ENCODE measurements around the gene TUBB2B. TPM values are rescaled to one million over a fixed set of nuclear protein-coding genes. Genes with fewer than 3 reads are reported as not detected.

The TUBB2B gene
- total RNA-seq, 5 donors from 2014 or later (not counting 1 experiment from before 2014, with no cell fraction given): 0.46 to 1.2 (median 0.87) TPM; not detected in 1

DNA sequence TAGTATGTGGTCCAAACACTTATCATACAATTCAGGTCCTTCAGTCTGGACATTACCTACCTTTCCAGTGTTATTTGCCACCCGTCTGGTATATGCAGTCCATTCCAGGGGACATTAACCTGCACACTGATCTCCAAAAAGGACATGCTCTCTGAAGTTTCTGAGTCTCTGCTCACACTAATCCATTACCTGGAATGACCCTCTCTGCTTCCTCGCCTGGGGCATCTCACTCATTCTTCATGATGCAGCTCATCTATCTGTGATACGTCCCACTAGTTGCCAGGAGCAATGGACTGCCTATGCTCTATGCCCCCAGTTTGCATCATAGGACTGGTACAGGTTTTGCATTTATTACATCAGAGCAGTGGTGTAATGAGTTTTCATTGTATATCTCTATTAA is 5.9 kb upstream of the TUBB2B start:
- WGBS (ENCODE audit: insufficient coverage): 73% methylated on average over 1 of the region's 3 CpGs
- ChIA-PET POLR2A (no interaction called here), CTCF (no interaction called here)
- ATAC-seq (replicated peaks in 1 of 4) (no peak), DNase-seq (no peak)
- Mint-ChIP-seq H3K36me3 (no peaks in the 10 kb centered on the region), H3K4me1 (peaks cover 37 to 40% (median 38%) of the 10 kb centered on the region in 3 donors), H3K4me3 (no peak overlapping the region), H3K27ac (peak overlapping the region in 1 of 2 donors; percentile 18), H3K27me3 (peaks cover 75 to 92% of the 10 kb centered on the region in 2 donors), H3K9me3 (no peaks in the 10 kb centered on the region)
- peaks cover 27 to 71% of the 10 kb centered on the region in 2 experiments for H3K27me3 ChIP-seq (replicated peaks in 1 of 2; ENCODE audit: control insufficient read depth in 2 of 2, extremely low read depth in 1 of 2, insufficient read depth in 2 of 2, low read length in 1 of 2)
- no peak overlapping the region for H3K4me3 ChIP-seq (ENCODE audit: control insufficient read depth in 1 of 2, extremely low read depth in 1 of 2, low read length in 1 of 2)
- peaks cover 11 to 33% of the 10 kb centered on the region in 2 experiments for H3K4me1 ChIP-seq (ENCODE audit: control insufficient read depth in 1 of 2, extremely low read depth in 1 of 2, insufficient read depth in 2 of 2, low read length in 2 of 2)
- H3K9me3 ChIP-seq: no peaks in the 10 kb centered on the region
- no peak overlapping the region for H3K27ac ChIP-seq (ENCODE audit: low read length)
- no peaks in the 10 kb centered on the region for H3K36me3 ChIP-seq (ENCODE audit: control insufficient read depth in 2 of 2, extremely low read depth in 1 of 2, insufficient read depth in 1 of 2, low read length in 1 of 2)

DNA sequence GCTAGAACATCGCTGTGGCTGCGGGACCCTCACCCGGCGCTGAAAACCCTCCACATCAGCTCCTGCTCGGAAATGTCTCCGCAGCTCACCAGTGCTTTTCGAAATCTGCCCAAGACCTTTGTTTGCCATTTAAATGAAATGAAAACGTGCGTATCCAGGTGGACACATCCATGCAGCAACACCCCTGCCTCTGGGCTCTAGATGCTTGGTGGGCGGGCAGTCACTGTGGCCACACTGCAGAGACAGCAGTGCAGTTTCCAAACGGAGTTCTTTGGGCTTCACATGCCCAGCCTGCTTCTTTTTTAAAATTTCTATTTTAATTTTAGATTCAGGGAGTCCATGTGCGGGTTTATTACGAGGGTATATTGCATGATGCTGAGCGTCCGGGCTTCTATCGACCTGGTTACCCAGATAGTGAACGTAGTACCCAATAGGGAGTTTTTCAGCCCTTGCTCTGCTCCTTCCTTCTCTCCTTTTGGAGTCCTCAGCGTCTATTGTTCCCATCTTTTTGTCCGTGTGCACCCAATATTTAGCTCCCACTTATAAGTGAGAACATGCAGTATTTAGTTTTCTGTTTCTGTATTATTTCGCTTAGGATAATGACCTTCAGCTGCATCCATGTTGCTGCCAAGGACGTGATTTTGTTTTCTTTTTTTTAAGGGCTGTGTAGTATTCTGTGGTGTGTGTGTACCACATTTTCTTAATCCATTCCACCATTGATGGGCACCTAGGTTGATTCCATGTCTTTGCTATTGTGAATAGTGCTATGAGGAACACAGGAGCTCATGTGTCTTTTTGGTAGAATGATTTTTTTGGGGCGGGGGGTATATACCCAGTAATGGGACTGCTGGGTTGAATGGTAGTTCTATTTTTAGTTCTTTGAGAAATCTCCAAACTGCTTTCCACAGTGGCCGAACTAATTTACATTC is 4.8 kb upstream of the TUBB2B start:
- DNase-seq (no peak), ATAC-seq (replicated peaks in 1 of 4) (no peak)
- H3K9me3 Mint-ChIP-seq: no peaks in the 10 kb centered on the region
- POLR2A ChIA-PET: interaction anchor here in 1 of 2 donors (0.6 kb wide), 1 partner anchor 17 kb away, joined by 3 read pairs; no protein-coding TSS in a partner anchor
- no peak overlapping the region for H3K27ac Mint-ChIP-seq
- peaks cover 78 to 88% of the 10 kb centered on the region in 2 donors for H3K27me3 Mint-ChIP-seq
- WGBS (ENCODE audit: insufficient coverage): 15% methylated on average over 10 of the region's 23 CpGs
- no peaks in the 10 kb centered on the region for H3K36me3 Mint-ChIP-seq
- H3K9me3 ChIP-seq: no peaks in the 10 kb centered on the region
- H3K36me3 ChIP-seq (ENCODE audit: control insufficient read depth in 2 of 2, extremely low read depth in 1 of 2, insufficient read depth in 1 of 2, low read length in 1 of 2): no peaks in the 10 kb centered on the region
- no peak overlapping the region for H3K27ac ChIP-seq (ENCODE audit: low read length)
- H3K4me1 Mint-ChIP-seq: peaks cover 43 to 48% (median 44%) of the 10 kb centered on the region in 3 donors
- CTCF ChIA-PET: interaction anchor here in 1 of 2 donors (0.6 kb wide), 1 partner anchor 9 kb away, joined by 6 read pairs; no protein-coding TSS in a partner anchor
- H3K4me3 ChIP-seq (ENCODE audit: control insufficient read depth in 1 of 2, extremely low read depth in 1 of 2, low read length in 1 of 2): no peak overlapping the region
- peaks cover 18 to 44% of the 10 kb centered on the region in 2 experiments for H3K4me1 ChIP-seq (ENCODE audit: control insufficient read depth in 1 of 2, extremely low read depth in 1 of 2, insufficient read depth in 2 of 2, low read length in 2 of 2)
- H3K4me3 Mint-ChIP-seq: peak overlapping the region in 1 of 3 donors; percentile 77
- peaks cover 27 to 71% of the 10 kb centered on the region in 2 experiments for H3K27me3 ChIP-seq (replicated peaks in 1 of 2; ENCODE audit: control insufficient read depth in 2 of 2, extremely low read depth in 1 of 2, insufficient read depth in 2 of 2, low read length in 1 of 2)

DNA sequence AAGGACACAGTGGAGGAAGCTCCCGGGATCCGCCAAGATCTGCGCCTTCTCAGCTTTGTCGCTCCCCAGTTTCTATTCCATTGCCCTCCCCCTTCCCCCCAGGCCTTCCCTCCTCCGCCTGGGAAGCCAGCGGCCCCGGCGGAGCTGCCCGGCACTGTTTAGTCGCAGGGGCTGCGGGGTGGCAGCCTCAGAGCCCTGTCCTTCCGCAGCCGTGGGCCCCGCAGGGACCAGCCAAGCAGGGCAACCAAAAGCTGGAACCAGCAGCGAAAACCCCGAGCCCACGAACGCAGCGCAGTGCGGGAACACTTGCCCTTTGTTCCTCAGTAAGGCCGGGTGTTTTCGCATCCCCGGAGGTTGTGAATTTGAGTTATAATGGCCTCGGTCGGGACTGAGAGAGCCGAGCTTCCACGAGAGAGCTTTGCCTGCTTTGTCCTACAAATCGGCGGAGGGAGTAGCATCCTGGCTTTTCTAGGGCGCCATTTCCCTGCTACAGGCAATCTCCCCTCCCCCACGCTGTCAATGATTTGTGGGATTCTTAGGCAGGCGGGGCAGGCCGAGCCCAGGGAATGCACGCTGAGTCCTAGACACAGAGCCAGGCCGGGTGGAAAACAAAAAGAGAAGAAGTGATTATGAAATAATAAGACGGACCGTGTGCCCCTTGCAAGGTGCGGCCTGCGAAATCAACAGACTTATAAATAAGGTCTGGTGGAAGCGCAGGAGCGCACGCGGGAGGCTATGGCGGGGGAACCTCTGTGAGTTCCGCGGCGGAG is 4.0 kb upstream of the TUBB2B start:
- POLR2A ChIA-PET: interaction anchor here in 1 of 2 donors (0.6 kb wide), 1 partner anchor 28 kb away, joined by 3 read pairs; no protein-coding TSS in a partner anchor
- Mint-ChIP-seq H3K36me3 (no peaks in the 10 kb centered on the region), H3K27ac (no peak overlapping the region), H3K27me3 (peaks cover 78 to 88% of the 10 kb centered on the region in 2 donors), H3K4me1 (peaks cover 50 to 55% (median 51%) of the 10 kb centered on the region in 3 donors), H3K9me3 (no peaks in the 10 kb centered on the region), H3K4me3 (peak overlapping the region; percentile 36 to 77 (median 47))
- H3K4me1 ChIP-seq (ENCODE audit: control insufficient read depth in 1 of 2, extremely low read depth in 1 of 2, insufficient read depth in 2 of 2, low read length in 2 of 2): peaks cover 18 to 52% of the 10 kb centered on the region in 2 experiments
- peaks cover 31 to 74% of the 10 kb centered on the region in 2 experiments for H3K27me3 ChIP-seq (replicated peaks in 1 of 2; ENCODE audit: control insufficient read depth in 2 of 2, extremely low read depth in 1 of 2, insufficient read depth in 2 of 2, low read length in 1 of 2)
- H3K27ac ChIP-seq (ENCODE audit: low read length): no peak overlapping the region
- H3K36me3 ChIP-seq (ENCODE audit: control insufficient read depth in 2 of 2, extremely low read depth in 1 of 2, insufficient read depth in 1 of 2, low read length in 1 of 2): no peaks in the 10 kb centered on the region
- CTCF ChIA-PET: interaction anchor here in 1 of 2 donors (0.5 kb wide), 1 partner anchor 74 kb away, joined by 3 read pairs; the partner anchor contains the start of gene TUBB2A
- 9% methylated on average over 40 of the region's 47 CpGs for WGBS (ENCODE audit: insufficient coverage)
- H3K9me3 ChIP-seq: no peaks in the 10 kb centered on the region
- peak in 1 of 35 experiments; percentile 30 for DNase-seq
- ATAC-seq (replicated peaks in 1 of 4): peak in 1 of 4 experiments; percentile 10
- peak overlapping the region in 1 of 2 donors; percentile 29 for H3K4me3 ChIP-seq (ENCODE audit: control insufficient read depth in 1 of 2, extremely low read depth in 1 of 2, low read length in 1 of 2)

DNA sequence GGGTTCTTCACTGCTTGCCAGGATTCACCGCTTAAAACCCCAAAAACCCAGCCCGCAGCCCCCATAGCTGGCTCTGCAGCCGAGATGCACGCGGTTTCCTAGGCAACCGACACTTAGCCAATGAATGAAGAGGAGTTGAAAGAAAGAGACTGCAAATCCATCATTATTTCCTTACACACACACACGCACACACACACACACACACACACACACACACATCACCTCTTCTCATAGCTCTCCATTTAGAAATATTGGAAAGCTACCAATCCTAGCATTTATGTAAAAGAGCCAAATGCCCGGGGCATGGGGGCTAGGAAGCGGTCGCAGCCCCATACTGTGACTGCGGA is 3.4 kb upstream of the TUBB2B start:
- Histone ChIP-seq H3K27me3 (replicated peaks in 1 of 2; ENCODE audit: control insufficient read depth in 2 of 2, extremely low read depth in 1 of 2, insufficient read depth in 2 of 2, low read length in 1 of 2) (peaks cover 32 to 75% of the 10 kb centered on the region in 2 experiments), H3K36me3 (ENCODE audit: control insufficient read depth in 2 of 2, extremely low read depth in 1 of 2, insufficient read depth in 1 of 2, low read length in 1 of 2) (no peaks in the 10 kb centered on the region), H3K4me1 (ENCODE audit: control insufficient read depth in 1 of 2, extremely low read depth in 1 of 2, insufficient read depth in 2 of 2, low read length in 2 of 2) (peaks cover 18 to 52% of the 10 kb centered on the region in 2 experiments), H3K9me3 (no peaks in the 10 kb centered on the region), H3K27ac (ENCODE audit: low read length) (no peak overlapping the region), H3K4me3 (ENCODE audit: control insufficient read depth in 1 of 2, extremely low read depth in 1 of 2, low read length in 1 of 2) (peak overlapping the region in 1 of 2 donors; percentile 29)
- H3K36me3 Mint-ChIP-seq: no peaks in the 10 kb centered on the region
- POLR2A ChIA-PET: no interaction called here
- H3K4me1 Mint-ChIP-seq: peaks cover 51 to 55% (median 54%) of the 10 kb centered on the region in 3 donors
- H3K27ac Mint-ChIP-seq: no peak overlapping the region
- ATAC-seq (replicated peaks in 1 of 4) (no peak), DNase-seq (no peak)
- no peaks in the 10 kb centered on the region for H3K9me3 Mint-ChIP-seq
- CTCF ChIA-PET: interaction anchor here in 1 of 2 donors (0.5 kb wide), 1 partner anchor 74 kb away, joined by 3 read pairs; the partner anchor contains the start of gene TUBB2A
- H3K4me3 Mint-ChIP-seq: peak overlapping the region in 2 of 3 donors; percentile 25 to 77
- peaks cover 78 to 88% of the 10 kb centered on the region in 2 donors for H3K27me3 Mint-ChIP-seq
- WGBS (ENCODE audit: insufficient coverage): 14% methylated on average over 4 of the region's 11 CpGs

DNA sequence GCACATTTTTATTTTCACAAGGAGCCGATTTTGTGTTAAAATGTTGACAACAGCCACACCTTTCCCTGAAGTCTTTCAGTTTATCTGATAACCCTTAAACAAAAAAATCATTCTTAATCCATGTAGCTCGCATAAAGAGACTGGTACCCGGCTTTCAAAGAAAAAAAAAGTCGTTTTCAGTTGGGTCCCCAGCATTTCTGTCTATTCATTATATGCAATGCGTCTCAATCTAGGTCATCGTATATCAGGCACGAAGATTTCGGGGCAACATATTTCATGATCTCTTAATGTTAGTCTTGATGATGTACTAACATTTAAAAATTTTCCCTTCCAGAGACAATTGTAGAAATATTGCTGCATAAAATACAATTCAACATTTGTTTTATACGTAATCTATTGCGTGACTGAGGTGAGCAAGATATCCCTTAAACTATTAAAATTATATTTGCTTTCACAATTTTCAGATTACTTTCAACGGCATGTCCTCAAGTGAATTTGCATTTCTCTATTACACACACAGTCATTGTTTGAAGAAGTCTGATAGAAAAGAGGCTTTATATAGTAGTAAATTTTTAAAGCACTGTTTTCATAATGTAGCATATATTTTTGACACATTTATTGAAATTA is 2.9 kb upstream of the TUBB2B start:
- no peaks in the 10 kb centered on the region for H3K36me3 ChIP-seq (ENCODE audit: control insufficient read depth in 2 of 2, extremely low read depth in 1 of 2, insufficient read depth in 1 of 2, low read length in 1 of 2)
- DNase-seq (no peak), ATAC-seq (replicated peaks in 1 of 4) (no peak)
- no peak overlapping the region for H3K27ac Mint-ChIP-seq
- H3K36me3 Mint-ChIP-seq: no peaks in the 10 kb centered on the region
- ChIA-PET CTCF (interaction anchor here in 1 of 2 donors (0.7 kb wide), 1 partner anchor 21 kb away, joined by 3 read pairs; no protein-coding TSS in a partner anchor), POLR2A (interaction anchor here in 1 of 2 donors (0.6 kb wide), 1 partner anchor 231 kb away, joined by 3 read pairs; the partner anchor contains the start of gene NQO2)
- peak overlapping the region in 1 of 3 donors; percentile 77 for H3K4me3 Mint-ChIP-seq
- H3K4me3 ChIP-seq (ENCODE audit: control insufficient read depth in 1 of 2, extremely low read depth in 1 of 2, low read length in 1 of 2): no peak overlapping the region
- peaks cover 33 to 74% of the 10 kb centered on the region in 2 experiments for H3K27me3 ChIP-seq (replicated peaks in 1 of 2; ENCODE audit: control insufficient read depth in 2 of 2, extremely low read depth in 1 of 2, insufficient read depth in 2 of 2, low read length in 1 of 2)
- no peaks in the 10 kb centered on the region for H3K9me3 ChIP-seq
- no peak overlapping the region for H3K27ac ChIP-seq (ENCODE audit: low read length)
- WGBS (ENCODE audit: insufficient coverage): 0% methylated on average over 1 of the region's 11 CpGs
- peaks cover 18 to 52% of the 10 kb centered on the region in 2 experiments for H3K4me1 ChIP-seq (ENCODE audit: control insufficient read depth in 1 of 2, extremely low read depth in 1 of 2, insufficient read depth in 2 of 2, low read length in 2 of 2)
- H3K27me3 Mint-ChIP-seq: peaks cover 75 to 86% of the 10 kb centered on the region in 2 donors
- H3K9me3 Mint-ChIP-seq: no peaks in the 10 kb centered on the region
- peaks cover 51 to 55% (median 55%) of the 10 kb centered on the region in 3 donors for H3K4me1 Mint-ChIP-seq
